GM10847 (cell line): ENCODE measurements around the gene IRF2.

Experiments used
- POLR2A ChIP-seq: IDR thresholded peaks from 2 replicates; pipeline ENCODE4 v1.6.1; 2011; ENCODE audit not compliant: insufficient read length; ENCODE audit errors: extremely low read depth

The IRF2 gene

DNA sequence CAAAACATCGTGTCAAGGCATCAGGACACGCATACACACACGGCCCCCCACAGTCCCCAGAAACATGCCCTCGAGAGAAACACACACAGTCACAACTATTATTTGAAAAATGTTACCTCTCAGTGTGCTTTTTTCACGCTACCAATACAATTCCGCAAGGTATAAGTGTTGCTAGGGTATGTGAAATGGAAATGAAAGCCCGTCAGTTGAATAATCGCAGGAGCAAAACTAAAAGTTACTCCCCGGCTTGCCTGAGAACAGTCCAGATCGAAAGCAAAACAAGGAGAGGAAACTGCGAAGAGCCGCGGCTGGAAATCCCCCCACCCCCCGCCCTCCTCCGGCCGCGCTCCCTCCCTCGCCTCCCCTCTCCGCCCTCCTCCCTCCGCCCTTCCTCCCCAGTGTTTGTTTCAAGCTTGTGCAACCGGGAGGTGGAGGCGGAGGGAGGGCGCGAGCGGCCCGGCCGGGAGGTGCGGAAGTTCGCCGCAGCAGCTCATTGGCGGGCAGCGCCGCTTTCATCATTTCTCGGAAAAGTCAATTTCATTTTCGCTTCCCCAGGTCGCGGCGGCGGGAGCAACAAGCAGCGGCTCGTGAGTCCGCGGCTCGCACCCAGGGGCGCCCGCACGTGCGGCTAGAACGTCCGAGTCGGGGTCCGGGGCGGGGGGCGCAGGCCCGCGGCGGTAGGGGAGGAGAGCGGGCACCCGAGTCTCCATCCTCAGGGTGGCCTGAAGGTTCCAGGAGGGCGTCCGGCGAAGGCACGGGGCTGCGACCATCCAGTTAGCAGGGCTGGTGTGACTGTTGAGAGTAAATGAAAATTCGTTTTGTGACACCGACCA lies at the start of gene IRF2:
IRF2 (minus strand) TSS at position 288 of the 833 bp plus-strand sequence. CDS start 45,486 bp downstream, outside the sequence.
- peak; percentile 83 for TF ChIP-seq POLR2A

- no peak for TF ChIP-seq POLR2A
These were observed 41.3 kb upstream of the IRF2 start for GRCh38 chr4:184515606-184516005.

- TF ChIP-seq POLR2A = no peak
These were observed 40.0 kb upstream of the IRF2 start for GRCh38 chr4:184514121-184514988.

DNA sequence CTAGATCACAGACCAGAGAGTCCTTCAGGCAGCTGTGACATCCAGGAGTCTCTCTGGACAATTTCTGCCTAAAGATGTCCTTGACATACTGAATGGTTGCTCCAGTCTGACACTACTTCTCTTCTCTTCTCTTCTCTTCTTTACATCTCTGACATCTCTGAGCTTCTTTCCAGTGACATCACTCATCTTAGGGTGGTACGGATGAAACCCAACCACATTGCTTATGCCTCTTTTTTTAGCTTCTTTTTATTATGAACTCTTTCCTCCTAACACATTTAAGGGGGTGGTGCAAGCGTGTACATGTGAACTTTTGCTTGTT lies 39.4 kb upstream of the IRF2 start:
- TF ChIP-seq POLR2A = no peak

GRCh38 chr4:184511156-184511555 lies 36.8 kb upstream of the IRF2 start:
- TF ChIP-seq POLR2A = no peak

DNA sequence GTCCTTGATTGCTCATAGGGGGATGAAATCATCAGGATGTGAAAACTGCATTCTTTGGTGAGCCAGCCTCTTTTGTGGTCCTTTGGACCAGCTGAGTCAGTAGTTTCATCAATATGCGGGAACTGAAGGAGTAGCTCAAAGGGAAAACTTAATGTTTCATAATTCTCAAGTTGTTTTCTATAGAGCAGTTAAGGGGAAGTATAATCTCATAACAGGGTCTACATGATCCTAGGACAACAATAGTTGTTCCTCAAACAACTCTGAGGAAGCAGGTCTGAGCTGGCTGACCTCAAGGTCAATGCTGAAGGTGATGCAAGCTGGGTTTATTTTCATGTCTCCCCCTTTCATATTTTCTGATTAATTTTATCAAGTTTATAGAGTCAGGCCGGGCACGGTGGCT lies 36.1 kb upstream of the IRF2 start:
- no peak for TF ChIP-seq POLR2A

- TF ChIP-seq POLR2A = no peak
These were observed 32.3 kb upstream of the IRF2 start for GRCh38 chr4:184506527-184507121.

GRCh38 chr4:184504385-184504784 lies 30.0 kb upstream of the IRF2 start:
- no peak for TF ChIP-seq POLR2A

GRCh38 chr4:184503869-184504300 lies 29.5 kb upstream of the IRF2 start:
- no peak for TF ChIP-seq POLR2A

DNA sequence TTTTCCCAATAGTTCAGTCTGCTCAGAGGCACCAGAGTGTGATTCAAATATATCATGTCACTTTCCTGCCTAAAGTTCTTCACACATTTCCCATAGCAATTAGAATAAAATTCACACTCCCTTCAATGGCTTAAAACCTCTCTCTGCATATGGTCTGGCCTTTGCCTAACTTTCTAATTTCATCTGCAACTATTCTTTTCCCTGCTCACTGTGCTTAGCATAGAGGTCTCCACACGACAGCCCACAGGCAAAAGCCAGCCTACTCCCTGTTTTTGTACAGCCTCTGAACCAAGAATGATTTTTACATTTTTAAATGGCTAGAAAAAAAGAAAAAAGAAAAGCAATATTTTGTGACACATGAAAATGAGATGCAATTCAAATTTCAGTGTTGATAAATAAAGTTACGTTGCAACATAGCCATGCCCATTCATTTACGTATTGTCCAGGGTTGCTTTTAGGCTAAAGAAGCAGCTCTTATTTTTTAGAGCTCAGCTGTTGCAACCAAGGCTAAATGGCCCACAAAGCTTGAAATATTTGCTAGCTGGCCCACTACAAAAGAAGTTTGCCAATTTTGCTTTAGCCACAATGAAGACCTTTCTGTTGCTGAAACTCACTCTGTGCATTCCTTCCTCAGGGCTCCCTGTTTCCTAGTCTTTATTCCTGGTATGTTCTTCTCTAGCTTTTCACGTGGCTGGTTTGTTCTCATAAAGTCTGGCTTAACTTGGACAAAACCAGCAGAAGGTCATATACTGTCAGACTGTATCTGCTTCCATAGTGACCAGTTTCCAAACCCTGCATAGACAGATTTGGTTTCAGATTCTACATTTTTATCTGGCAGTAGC lies 26.6 kb upstream of the IRF2 start:
- no peak for TF ChIP-seq POLR2A

- no peak for TF ChIP-seq POLR2A
These were observed 25.6 kb upstream of the IRF2 start for GRCh38 chr4:184499996-184500395.

DNA sequence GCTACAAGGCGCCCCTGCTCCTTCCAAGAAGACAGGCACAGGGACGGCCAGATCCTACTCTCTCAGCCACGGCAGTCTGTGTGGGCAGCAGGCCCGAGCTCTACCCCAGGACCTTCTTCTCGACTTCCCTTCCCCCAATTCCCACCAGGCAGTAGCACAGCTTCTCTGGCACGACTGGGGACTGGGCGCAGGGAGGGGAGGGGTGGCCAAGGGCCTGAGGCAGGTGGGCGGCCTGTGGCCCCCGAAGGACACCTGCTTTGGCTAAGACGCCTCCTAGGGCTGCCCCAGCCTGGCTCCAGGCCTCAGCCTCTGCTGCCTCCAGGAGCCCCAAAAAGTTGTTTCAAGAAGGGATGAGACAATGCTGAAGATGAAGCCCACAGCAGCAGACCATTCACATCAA lies 24.2 kb upstream of the IRF2 start:
- no peak for TF ChIP-seq POLR2A

DNA sequence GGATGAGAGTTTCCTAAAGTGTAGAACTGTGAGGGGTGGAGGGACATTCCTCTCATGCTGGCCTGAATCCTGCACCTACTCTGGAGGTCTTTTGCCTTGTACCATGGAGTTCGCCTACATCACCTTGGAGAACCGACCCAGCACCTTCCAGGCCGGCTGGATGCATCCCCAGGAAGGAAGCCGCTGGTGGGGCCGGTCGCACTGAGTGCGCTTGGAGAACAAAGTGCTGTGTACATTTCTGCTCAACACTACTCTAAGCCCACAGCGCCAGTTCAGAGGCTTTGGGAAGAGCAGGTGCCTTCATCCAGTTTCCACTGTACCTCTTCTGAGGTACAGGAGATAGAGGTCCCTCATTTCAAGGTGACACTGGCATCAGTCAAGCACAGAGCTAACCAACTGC lies 15.4 kb upstream of the IRF2 start:
- no peak for TF ChIP-seq POLR2A

DNA sequence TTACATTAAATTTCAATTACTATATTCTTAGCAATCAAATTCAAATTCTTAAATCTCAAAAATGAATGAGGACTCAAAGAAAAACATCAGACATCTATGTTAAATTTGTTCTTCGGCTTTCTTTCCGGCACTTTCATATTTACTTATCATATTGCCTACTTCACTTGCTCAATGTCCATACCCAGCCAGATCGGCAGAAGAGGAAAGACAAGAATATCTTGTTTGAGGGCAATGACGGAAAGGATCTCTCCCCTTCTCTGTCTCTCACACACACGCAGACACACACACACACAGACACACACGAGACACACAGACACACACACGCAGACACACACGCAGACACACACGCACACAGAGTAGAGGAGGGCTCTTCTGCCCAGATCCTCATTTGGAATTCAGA lies 13.2 kb upstream of the IRF2 start:
- TF ChIP-seq POLR2A = no peak

GRCh38 chr4:184485279-184485678 lies 10.9 kb upstream of the IRF2 start:
- no peak for TF ChIP-seq POLR2A

DNA sequence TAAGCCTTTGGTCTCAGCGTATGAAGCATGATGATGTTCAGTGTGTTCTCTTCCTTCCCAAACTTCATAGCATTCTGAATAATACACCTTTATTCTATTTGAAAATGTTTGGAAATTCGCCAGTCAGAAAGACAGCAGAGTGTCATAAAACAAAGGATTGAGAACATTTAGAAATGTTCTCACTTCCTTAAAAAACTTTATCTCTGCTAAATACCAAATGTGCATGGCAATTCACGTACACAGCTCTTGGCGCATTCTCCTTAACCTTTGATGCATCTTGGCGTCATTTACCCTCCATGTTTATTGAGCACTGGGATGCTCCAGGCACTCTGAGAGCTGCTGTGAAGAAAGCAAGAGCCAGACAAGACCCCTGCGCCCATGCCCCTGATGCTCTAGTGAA lies 7.2 kb upstream of the IRF2 start:
- no peak for TF ChIP-seq POLR2A

DNA sequence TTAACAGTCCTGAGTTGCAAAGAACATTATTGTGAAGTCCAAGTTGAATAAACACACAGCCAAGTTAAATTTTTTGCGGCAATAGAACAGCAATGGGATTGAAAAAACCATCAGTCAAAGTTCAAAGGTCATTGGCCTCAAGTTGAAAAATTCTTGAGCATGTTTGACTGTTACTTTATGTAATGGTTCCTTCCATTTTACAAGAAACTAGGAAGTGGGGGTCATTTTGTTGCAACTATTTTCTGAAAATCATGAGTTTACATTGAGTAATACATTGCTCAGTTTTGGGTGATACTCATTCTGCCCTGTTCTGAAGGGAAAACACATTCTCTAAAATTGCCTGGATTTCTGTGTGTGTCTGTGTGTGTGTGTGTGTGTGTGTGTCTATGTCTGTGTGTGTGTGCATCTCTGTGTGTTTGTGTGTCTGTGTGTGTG lies 5.2 kb upstream of the IRF2 start:
- TF ChIP-seq POLR2A = no peak
